Activated T-cell treated with anti-CD3 and anti-CD28 coated beads for 24 hours (primary cell): ENCODE data around the gene FBXO47.
A peak's percentile ranks its signal among the peaks of the same experiment; 100 is the strongest.
"Not testable (repeated sequence)": the region's sequence is repeated elsewhere in the genome, so short reads cannot be mapped to it uniquely, and the experiment has no call there.

Experiments used
- DNase-seq: peaks from one replicate; pipeline ENCODE4 v3.0.0-alpha.2; 2020; ENCODE audit warnings: low read depth

Gene FBXO47

GRCh38 chr17:38980490-38981217 is 13.5 kb upstream of the FBXO47 start:
- no peak for DNase-seq

GRCh38 chr17:38978180-38978579 is 11.0 kb upstream of the FBXO47 start:
- DNase-seq: no peak

GRCh38 chr17:38976187-38976551 is 9.0 kb upstream of the FBXO47 start:
- DNase-seq: not testable (repeated sequence)

- no peak for DNase-seq
Observed at GRCh38 chr17:38970804-38971203, 3.6 kb upstream of the FBXO47 start.

GRCh38 chr17:38970128-38970527 is 2.9 kb upstream of the FBXO47 start:
- no peak for DNase-seq

GRCh38 chr17:38969281-38969680 is 2.1 kb upstream of the FBXO47 start:
- DNase-seq: no peak

- no peak for DNase-seq
Observed at GRCh38 chr17:38961413-38961812, 5.8 kb downstream of the FBXO47 start.

- no peak for DNase-seq
Observed at GRCh38 chr17:38960402-38960801, 6.8 kb downstream of the FBXO47 start.

- no peak for DNase-seq
Observed at GRCh38 chr17:38959508-38959907, 7.7 kb downstream of the FBXO47 start.

GRCh38 chr17:38958756-38959155 is 8.4 kb downstream of the FBXO47 start:
- no peak for DNase-seq

- no peak for DNase-seq
Observed at GRCh38 chr17:38958326-38958725, 8.9 kb downstream of the FBXO47 start.

GRCh38 chr17:38953800-38954199 is 13.4 kb downstream of the FBXO47 start:
- DNase-seq: not testable (repeated sequence)

- no peak for DNase-seq
Observed at GRCh38 chr17:38947189-38947588, 20.0 kb downstream of the FBXO47 start.

GRCh38 chr17:38943607-38944006 is 23.6 kb downstream of the FBXO47 start:
- no peak for DNase-seq

GRCh38 chr17:38942696-38943334 is 24.4 kb downstream of the FBXO47 start:
- DNase-seq: no peak

- DNase-seq: no peak
Observed at GRCh38 chr17:38940404-38940803, 26.8 kb downstream of the FBXO47 start.

GRCh38 chr17:38939987-38940386 is 27.2 kb downstream of the FBXO47 start:
- DNase-seq: no peak

- not testable (repeated sequence) for DNase-seq
Observed at GRCh38 chr17:38933962-38934361, 33.2 kb downstream of the FBXO47 start.

- DNase-seq: not testable (repeated sequence)
Observed at GRCh38 chr17:38930782-38931181, 36.4 kb downstream of the FBXO47 start.

GRCh38 chr17:38926293-38927070 is 40.7 kb downstream of the FBXO47 start:
- no peak for DNase-seq

- peak; percentile 19 for DNase-seq
Observed at GRCh38 chr17:38925263-38925995, 41.8 kb downstream of the FBXO47 start, which contains the start of gene LASP1NB. Gene LASP1NB (plus strand): TSS chr17:38925614.
